ENCODE results near the gene WDR27.

DNA sequence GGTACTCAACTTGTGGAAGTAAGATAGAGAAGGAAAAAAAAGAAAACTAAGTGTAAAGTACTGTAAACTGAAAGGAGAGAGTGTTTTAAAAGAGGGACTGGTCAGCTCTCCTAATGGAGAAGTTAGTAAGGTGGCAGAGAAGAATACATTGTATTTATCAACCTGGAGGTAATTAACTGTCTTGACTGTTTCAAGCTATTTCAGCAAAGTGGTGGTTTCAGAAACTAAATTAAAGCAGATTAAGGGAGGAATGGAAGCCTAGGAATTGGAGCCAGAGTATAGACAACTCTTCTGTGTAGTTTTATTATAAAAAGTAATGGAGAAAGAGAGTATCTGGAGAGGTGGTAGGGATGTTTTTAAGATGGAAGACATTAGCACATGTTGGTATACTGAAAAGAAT is 25.1 kb upstream of the WDR27 start:
- TF ChIP-seq, protein P1, sequence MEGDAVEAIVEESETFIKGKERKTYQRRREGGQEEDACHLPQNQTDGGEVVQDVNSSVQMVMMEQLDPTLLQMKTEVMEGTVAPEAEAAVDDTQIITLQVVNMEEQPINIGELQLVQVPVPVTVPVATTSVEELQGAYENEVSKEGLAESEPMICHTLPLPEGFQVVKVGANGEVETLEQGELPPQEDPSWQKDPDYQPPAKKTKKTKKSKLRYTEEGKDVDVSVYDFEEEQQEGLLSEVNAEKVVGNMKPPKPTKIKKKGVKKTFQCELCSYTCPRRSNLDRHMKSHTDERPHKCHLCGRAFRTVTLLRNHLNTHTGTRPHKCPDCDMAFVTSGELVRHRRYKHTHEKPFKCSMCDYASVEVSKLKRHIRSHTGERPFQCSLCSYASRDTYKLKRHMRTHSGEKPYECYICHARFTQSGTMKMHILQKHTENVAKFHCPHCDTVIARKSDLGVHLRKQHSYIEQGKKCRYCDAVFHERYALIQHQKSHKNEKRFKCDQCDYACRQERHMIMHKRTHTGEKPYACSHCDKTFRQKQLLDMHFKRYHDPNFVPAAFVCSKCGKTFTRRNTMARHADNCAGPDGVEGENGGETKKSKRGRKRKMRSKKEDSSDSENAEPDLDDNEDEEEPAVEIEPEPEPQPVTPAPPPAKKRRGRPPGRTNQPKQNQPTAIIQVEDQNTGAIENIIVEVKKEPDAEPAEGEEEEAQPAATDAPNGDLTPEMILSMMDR (IDR thresholded peaks at IDR 0.05): no peak
- TF ChIP-seq POLR2A (IDR thresholded peaks at IDR 0.05): no peak

All from heart left ventricle (tissue), 13 donors.